CD8-positive, alpha-beta memory T cell (primary cell): Measurements from ENCODE around the gene MACROD2. TPM values are rescaled to one million over a fixed set of nuclear protein-coding genes. Genes with fewer than 3 reads are reported as not detected.

ENCODE experiments used
- CTCF ChIA-PET: fragments of 350-600 bp; sonication (Branson Sonifier 250); formaldehyde crosslinking; loops from one replicate; lab custom pipeline; 2021; ENCODE audit warnings: antibody characterized with exemption; lab: Charles Lee
- POLR2A ChIA-PET: fragments of 350-600 bp; sonication (Branson Sonifier 250); formaldehyde crosslinking; loops from one replicate; lab custom pipeline; 2021; ENCODE audit warnings: antibody characterized with exemption; lab: Charles Lee
- DNase-seq, 5 donors: peaks; one replicate each; pipeline versions ENCODE4 v3.0.0 to v3.0.0-alpha.2; 2020 to 2022; ENCODE audit warnings: mixed read lengths in 1 of 5
- H3K27ac ChIP-seq: one replicate; pipeline ENCODE4 v1.7.0; 2013; ENCODE audit warnings: low read depth, mild to moderate bottlenecking, low read length, moderate library complexity
- H3K27me3 ChIP-seq: 2 replicates; pipeline ENCODE4 v1.7.0; 2013; ENCODE audit warnings: low read length, mild to moderate bottlenecking; ENCODE audit not compliant: insufficient read depth, poor library complexity, severe bottlenecking
- H3K36me3 ChIP-seq: 2 replicates; pipeline ENCODE4 v1.7.0; 2013; ENCODE audit warnings: mild to moderate bottlenecking, low read length, moderate library complexity; ENCODE audit not compliant: insufficient read depth
- H3K4me1 ChIP-seq: 2 replicates; pipeline ENCODE4 v1.7.0; 2013; ENCODE audit warnings: mild to moderate bottlenecking, low read length, moderate library complexity; ENCODE audit not compliant: insufficient read depth
- H3K4me3 ChIP-seq: 2 replicates; pipeline ENCODE4 v1.7.0; 2013; ENCODE audit warnings: mild to moderate bottlenecking, low read length
- H3K9me3 ChIP-seq: 2 replicates; pipeline ENCODE4 v1.7.0; 2013; ENCODE audit warnings: mild to moderate bottlenecking, low read length
- H3K27ac Mint-ChIP-seq, 8 donors: one replicate each; pipeline ENCODE4 v1.8.0; 2020 to 2021; ENCODE audit warnings: mixed read lengths in 8 of 8, mild to moderate bottlenecking in 6 of 8, inconsistent platforms in 3 of 8, moderate library complexity in 3 of 8
- H3K27me3 Mint-ChIP-seq, 2 donors: one replicate each; pipeline ENCODE4 v1.8.0; 2020 to 2021; ENCODE audit warnings: mixed read lengths in 2 of 2, mild to moderate bottlenecking in 1 of 2, moderate library complexity in 1 of 2
- H3K36me3 Mint-ChIP-seq, 3 donors: one replicate each; pipeline ENCODE4 v1.8.0; 2020 to 2021; ENCODE audit warnings: mixed read lengths in 3 of 3, inconsistent platforms in 1 of 3, mild to moderate bottlenecking in 1 of 3
- H3K4me1 Mint-ChIP-seq, 3 donors: one replicate each; pipeline ENCODE4 v1.8.0; 2020 to 2021; ENCODE audit warnings: mixed read lengths in 3 of 3, inconsistent platforms in 1 of 3, mild to moderate bottlenecking in 1 of 3
- H3K4me3 Mint-ChIP-seq, 7 donors: one replicate each; pipeline ENCODE4 v1.8.0; 2020 to 2021; ENCODE audit warnings: mixed read lengths in 7 of 7, mild to moderate bottlenecking in 6 of 7, moderate library complexity in 4 of 7, inconsistent platforms in 2 of 7
- H3K9me3 Mint-ChIP-seq, 5 donors: one replicate each; pipeline ENCODE4 v1.8.0; 2020 to 2022; ENCODE audit warnings: mixed read lengths in 5 of 5, mild to moderate bottlenecking in 3 of 5, moderate library complexity in 2 of 5, inconsistent platforms in 1 of 5
- polyA plus RNA-seq: library from polyadenylated mRNA; unstranded; fragments of 300-500 nt; fragmentation: Illumina TruSeq; gene quantifications from one replicate; pipeline ENCODE4 v1.2.3, GENCODE V29; 2021
- total RNA-seq, 2 experiments: library from RNA; stranded (reverse); gene quantifications; one replicate each; pipeline ENCODE4 v1.2.3, GENCODE V29; 2021

Gene MACROD2
- total and polyA plus RNA-seq, 3 experiments from 2014 or later: not detected

DNA sequence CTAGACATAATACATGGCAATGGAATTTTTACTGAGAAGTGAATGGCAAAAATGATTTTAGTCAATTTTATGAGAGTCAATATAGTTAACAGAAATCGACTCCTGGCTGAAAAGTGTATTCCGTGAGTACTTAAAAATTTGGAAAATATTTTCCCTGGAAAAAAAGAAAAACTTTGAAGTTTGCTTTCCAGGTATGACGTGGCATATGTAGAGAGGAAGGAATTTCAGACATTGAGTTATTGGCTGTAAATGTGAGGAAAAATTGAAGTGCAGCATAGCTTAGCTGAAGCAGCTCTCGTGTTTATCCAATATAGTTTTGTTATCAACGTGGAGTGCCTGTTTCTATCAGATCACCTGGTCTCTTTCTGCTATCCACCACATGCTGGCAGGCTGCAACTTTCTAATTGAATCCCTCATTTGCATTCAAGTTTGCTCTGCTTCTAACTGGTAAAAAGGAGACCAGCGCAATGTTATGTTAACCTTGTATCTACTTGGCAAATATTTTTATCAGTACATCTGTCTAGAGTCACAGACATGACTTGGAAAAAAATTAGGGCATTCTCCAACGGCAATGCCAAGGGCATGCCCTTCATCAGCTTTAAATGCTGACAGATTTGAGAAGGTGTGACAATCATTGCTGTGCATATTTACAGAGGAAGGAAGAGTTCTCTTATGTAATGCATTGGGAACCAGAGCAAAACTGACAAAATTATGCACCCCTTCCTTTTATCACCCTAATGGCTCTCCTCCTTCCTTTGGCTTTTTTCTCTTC lies 1444.9 kb downstream of the MACROD2 start:
- Histone ChIP-seq H3K27ac (no peak overlapping the region), H3K36me3 (no peaks in the 10 kb centered on the region), H3K27me3 (no peaks in the 10 kb centered on the region), H3K4me1 (no peaks in the 10 kb centered on the region), H3K4me3 (no peak overlapping the region), H3K9me3 (no peaks in the 10 kb centered on the region)
- ChIA-PET POLR2A (no interaction called here), CTCF (no interaction called here)
- H3K9me3 Mint-ChIP-seq: peaks cover 2 to 13% (median 8%) of the 10 kb centered on the region in 5 donors
- no peak overlapping the region for H3K4me3 Mint-ChIP-seq
- no peaks in the 10 kb centered on the region for H3K27me3 Mint-ChIP-seq
- no peak overlapping the region for H3K27ac Mint-ChIP-seq
- no peak for DNase-seq
- H3K4me1 Mint-ChIP-seq: no peaks in the 10 kb centered on the region
- H3K36me3 Mint-ChIP-seq: no peaks in the 10 kb centered on the region

DNA sequence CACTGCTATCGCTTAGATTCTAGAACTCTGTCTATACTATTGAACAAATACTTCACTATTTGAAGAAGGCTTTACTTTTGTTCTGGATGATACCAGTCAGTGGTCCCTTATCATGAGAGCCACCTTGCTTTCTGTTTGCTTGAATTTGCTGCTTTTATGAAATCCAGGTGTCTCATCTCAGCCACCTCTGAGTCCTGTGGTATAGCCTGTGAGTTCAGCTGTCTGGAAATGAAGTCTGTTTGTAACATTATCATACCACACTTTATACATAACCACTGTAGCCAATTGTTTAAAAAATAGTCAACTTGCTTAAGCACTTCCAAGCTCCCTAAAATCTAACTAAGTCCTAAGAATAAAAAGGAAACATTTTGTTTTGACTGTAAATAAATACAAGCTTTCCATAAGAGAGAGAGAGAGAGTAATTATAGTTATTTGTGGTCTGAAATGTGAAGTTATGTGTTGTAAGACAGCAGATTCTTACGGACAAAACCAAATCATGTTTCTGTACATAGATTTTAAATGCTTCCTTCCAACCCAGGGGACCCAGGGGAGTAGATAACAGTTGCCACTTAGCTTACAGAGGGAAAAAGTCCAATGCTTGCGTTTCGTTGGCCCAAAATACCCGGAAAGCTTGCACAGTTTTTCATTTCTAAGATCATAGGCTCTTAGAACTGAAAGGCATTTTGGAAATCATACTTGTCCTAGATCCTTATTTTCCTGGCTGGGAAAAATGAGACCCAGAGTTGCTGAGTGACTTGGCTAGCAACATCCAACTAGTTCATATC lies 1449.9 kb downstream of the MACROD2 start:
- DNase-seq: no peak
- Histone ChIP-seq H3K4me1 (no peaks in the 10 kb centered on the region), H3K4me3 (no peak overlapping the region), H3K36me3 (no peaks in the 10 kb centered on the region), H3K27ac (no peak overlapping the region), H3K27me3 (no peaks in the 10 kb centered on the region), H3K9me3 (no peaks in the 10 kb centered on the region)
- ChIA-PET POLR2A (no interaction called here), CTCF (no interaction called here)
- no peaks in the 10 kb centered on the region for H3K27me3 Mint-ChIP-seq
- no peak overlapping the region for H3K4me3 Mint-ChIP-seq
- H3K27ac Mint-ChIP-seq: no peak overlapping the region
- peaks cover 2 to 14% (median 10%) of the 10 kb centered on the region in 5 donors for H3K9me3 Mint-ChIP-seq
- H3K4me1 Mint-ChIP-seq: no peaks in the 10 kb centered on the region
- H3K36me3 Mint-ChIP-seq: no peaks in the 10 kb centered on the region

GRCh38 chr20:15446373-15446772 lies 1451.1 kb downstream of the MACROD2 start:
- H3K36me3 Mint-ChIP-seq: no peaks in the 10 kb centered on the region
- H3K27ac ChIP-seq: no peak overlapping the region
- no peaks in the 10 kb centered on the region for H3K4me1 Mint-ChIP-seq
- CTCF ChIA-PET: no interaction called here
- no peak overlapping the region for H3K27ac Mint-ChIP-seq
- no peaks in the 10 kb centered on the region for H3K27me3 ChIP-seq
- H3K4me3 ChIP-seq: no peak overlapping the region
- no peaks in the 10 kb centered on the region for H3K27me3 Mint-ChIP-seq
- no peak overlapping the region for H3K4me3 Mint-ChIP-seq
- POLR2A ChIA-PET: no interaction called here
- H3K9me3 ChIP-seq: no peaks in the 10 kb centered on the region
- DNase-seq: no peak
- H3K4me1 ChIP-seq: no peaks in the 10 kb centered on the region
- H3K9me3 Mint-ChIP-seq: peaks cover 2 to 14% (median 10%) of the 10 kb centered on the region in 5 donors
- H3K36me3 ChIP-seq: no peaks in the 10 kb centered on the region

DNA sequence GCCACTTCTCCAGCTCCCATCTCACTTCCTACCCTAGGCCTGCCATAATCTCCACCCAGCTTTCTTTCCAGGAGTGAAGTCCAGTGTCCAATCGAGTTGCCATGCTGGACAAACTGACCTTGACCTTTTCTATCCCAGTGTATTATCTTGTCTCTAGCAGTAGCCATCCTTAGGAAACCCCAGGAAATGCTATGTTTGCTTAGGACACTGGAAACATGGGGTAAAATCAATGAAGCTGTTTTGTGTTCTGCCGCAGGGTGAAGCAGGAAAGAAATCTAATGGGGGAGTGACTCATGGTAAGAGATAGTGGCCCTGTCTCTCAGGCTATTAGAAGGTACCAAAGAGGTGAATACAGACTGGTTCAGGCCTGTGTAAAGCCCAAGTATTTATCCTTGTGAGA lies 1452.2 kb downstream of the MACROD2 start:
- Histone ChIP-seq H3K4me1 (no peaks in the 10 kb centered on the region), H3K27ac (no peak overlapping the region), H3K9me3 (no peaks in the 10 kb centered on the region), H3K36me3 (no peaks in the 10 kb centered on the region), H3K27me3 (no peaks in the 10 kb centered on the region), H3K4me3 (no peak overlapping the region)
- no peak overlapping the region for H3K4me3 Mint-ChIP-seq
- no peaks in the 10 kb centered on the region for H3K36me3 Mint-ChIP-seq
- H3K9me3 Mint-ChIP-seq: peaks cover 2 to 21% (median 8%) of the 10 kb centered on the region in 5 donors
- ChIA-PET CTCF (no interaction called here), POLR2A (no interaction called here)
- H3K27me3 Mint-ChIP-seq: no peaks in the 10 kb centered on the region
- no peak overlapping the region for H3K27ac Mint-ChIP-seq
- DNase-seq: no peak
- no peaks in the 10 kb centered on the region for H3K4me1 Mint-ChIP-seq

GRCh38 chr20:15449061-15449460 lies 1453.7 kb downstream of the MACROD2 start:
- Histone ChIP-seq H3K27me3 (no peaks in the 10 kb centered on the region), H3K36me3 (no peaks in the 10 kb centered on the region), H3K9me3 (no peaks in the 10 kb centered on the region), H3K4me3 (no peak overlapping the region), H3K27ac (no peak overlapping the region), H3K4me1 (no peaks in the 10 kb centered on the region)
- no peak for DNase-seq
- Mint-ChIP-seq H3K9me3 (peaks cover 2 to 25% (median 8%) of the 10 kb centered on the region in 5 donors), H3K27me3 (no peaks in the 10 kb centered on the region), H3K27ac (no peak overlapping the region), H3K36me3 (no peaks in the 10 kb centered on the region), H3K4me1 (no peaks in the 10 kb centered on the region), H3K4me3 (no peak overlapping the region)
- ChIA-PET POLR2A (no interaction called here), CTCF (no interaction called here)

- H3K4me3 Mint-ChIP-seq: no peak overlapping the region
- Histone ChIP-seq H3K4me3 (no peak overlapping the region), H3K4me1 (no peaks in the 10 kb centered on the region), H3K9me3 (no peaks in the 10 kb centered on the region), H3K36me3 (no peaks in the 10 kb centered on the region), H3K27me3 (no peaks in the 10 kb centered on the region), H3K27ac (no peak overlapping the region)
- H3K27ac Mint-ChIP-seq: no peak overlapping the region
- no peaks in the 10 kb centered on the region for H3K27me3 Mint-ChIP-seq
- CTCF ChIA-PET: no interaction called here
- DNase-seq: no peak
- H3K36me3 Mint-ChIP-seq: no peaks in the 10 kb centered on the region
- POLR2A ChIA-PET: no interaction called here
- no peaks in the 10 kb centered on the region for H3K4me1 Mint-ChIP-seq
- peaks cover 0 to 25% (median 10%) of the 10 kb centered on the region in 5 donors for H3K9me3 Mint-ChIP-seq
These were observed 1455.9 kb downstream of the MACROD2 start for GRCh38 chr20:15451241-15451640.

DNA sequence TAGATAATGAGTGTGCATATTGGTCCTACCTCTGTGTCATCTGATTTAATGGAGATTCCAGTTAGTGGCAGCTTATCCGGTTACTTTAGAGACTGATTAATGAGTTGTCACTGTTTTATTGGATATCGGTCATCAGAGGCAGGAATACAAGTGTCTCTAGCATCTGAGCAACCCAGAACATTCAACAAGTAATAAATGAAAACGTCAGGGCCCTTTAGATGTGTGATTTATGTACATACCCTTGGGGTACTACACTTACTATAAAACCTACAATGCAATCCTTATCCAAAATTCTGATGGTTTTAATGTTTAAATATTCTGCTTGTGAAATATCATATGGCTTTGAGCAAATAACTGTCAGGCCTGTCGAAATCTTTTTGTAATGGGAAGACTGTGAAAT lies 1460.0 kb downstream of the MACROD2 start:
- Mint-ChIP-seq H3K36me3 (no peaks in the 10 kb centered on the region), H3K27me3 (no peaks in the 10 kb centered on the region), H3K27ac (no peak overlapping the region), H3K9me3 (peaks cover 0 to 31% (median 5%) of the 10 kb centered on the region in 5 donors), H3K4me1 (no peaks in the 10 kb centered on the region), H3K4me3 (no peak overlapping the region)
- Histone ChIP-seq H3K27me3 (no peaks in the 10 kb centered on the region), H3K4me3 (no peak overlapping the region), H3K27ac (no peak overlapping the region), H3K9me3 (no peaks in the 10 kb centered on the region), H3K4me1 (no peaks in the 10 kb centered on the region), H3K36me3 (no peaks in the 10 kb centered on the region)
- DNase-seq: no peak
- POLR2A ChIA-PET: no interaction called here
- CTCF ChIA-PET: no interaction called here

GRCh38 chr20:15461938-15462337 lies 1466.6 kb downstream of the MACROD2 start:
- no peak for DNase-seq
- Mint-ChIP-seq H3K4me1 (no peaks in the 10 kb centered on the region), H3K36me3 (no peaks in the 10 kb centered on the region), H3K27me3 (no peaks in the 10 kb centered on the region), H3K27ac (no peak overlapping the region), H3K9me3 (peaks cover 0 to 10% (median 5%) of the 10 kb centered on the region in 5 donors), H3K4me3 (no peak overlapping the region)
- Histone ChIP-seq H3K4me3 (no peak overlapping the region), H3K27me3 (no peaks in the 10 kb centered on the region), H3K9me3 (no peaks in the 10 kb centered on the region), H3K27ac (no peak overlapping the region), H3K36me3 (no peaks in the 10 kb centered on the region), H3K4me1 (no peaks in the 10 kb centered on the region)
- ChIA-PET POLR2A (no interaction called here), CTCF (no interaction called here)
